NT2/D1 (cell line): ENCODE results near the gene MINK1.

Experiments used
- SUZ12 ChIP-seq: IDR thresholded peaks from 2 replicates; pipeline ENCODE4 v1.6.1; 2011; ENCODE audit not compliant: insufficient read length, insufficient read depth; ENCODE audit errors: extremely low read depth
- YY1 ChIP-seq: IDR thresholded peaks from 2 replicates; pipeline ENCODE4 v1.6.1; 2011; ENCODE audit not compliant: insufficient read length, insufficient read depth
- ZNF274 ChIP-seq: IDR thresholded peaks from 2 replicates; pipeline ENCODE4 v1.6.1; 2011; ENCODE audit warnings: mild to moderate bottlenecking, low read depth, low read length

DNA sequence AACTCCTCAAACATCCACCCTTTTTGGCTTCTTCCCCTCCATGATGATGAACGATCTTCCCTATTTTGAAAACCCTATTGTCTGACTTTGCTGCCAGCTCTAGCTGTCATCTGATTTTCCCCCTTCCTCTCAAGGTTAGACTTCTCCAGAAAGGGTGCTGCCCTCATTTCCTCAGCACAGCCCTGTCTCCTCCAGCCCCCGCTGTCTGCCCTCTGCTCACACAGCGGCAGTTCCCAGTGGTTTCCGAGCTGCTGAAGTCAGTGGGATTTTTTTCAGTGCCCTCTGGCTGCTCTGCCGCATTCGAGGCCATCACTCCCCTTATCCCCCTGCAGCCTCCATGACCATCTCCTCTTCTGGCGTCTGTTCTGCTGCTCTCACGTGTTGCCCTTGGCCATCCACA, 39.6 kb downstream of the MINK1 start:
- no peak for TF ChIP-seq SUZ12
- no peak for TF ChIP-seq ZNF274
- TF ChIP-seq YY1: no peak
